HG03280 (cell line): ENCODE results near the gene UNKL.
A peak's percentile ranks its signal among the peaks of the same experiment; 100 is the strongest.

ENCODE experiments used
- ATAC-seq: cut with Tn5 transposase; IDR thresholded peaks from one replicate; pipeline ENCODE4 v1.9.1; 2021; ENCODE audit warnings: mild to moderate bottlenecking, moderate library complexity; ENCODE audit not compliant: unreplicated experiment

Gene UNKL

GRCh38 chr16:1432388-1433262, 18.1 kb upstream of the UNKL start:
- ATAC-seq: no peak

- no peak for ATAC-seq
Measured at GRCh38 chr16:1431497-1432270, 17.2 kb upstream of the UNKL start.

GRCh38 chr16:1430759-1431496, 16.4 kb upstream of the UNKL start, which contains the start of gene PERCC1:
Gene PERCC1, plus strand, starts transcription at chr16:1431078. Its CDS starts 1,516 bp downstream, at chr16:1432594.
- ATAC-seq: no peak

GRCh38 chr16:1430214-1430758, 15.8 kb upstream of the UNKL start:
- no peak for ATAC-seq

GRCh38 chr16:1429631-1430030, 15.1 kb upstream of the UNKL start:
- no peak for ATAC-seq

GRCh38 chr16:1429012-1429411, 14.5 kb upstream of the UNKL start:
- ATAC-seq: no peak

- ATAC-seq: no peak
Measured at GRCh38 chr16:1428511-1428910, 14.0 kb upstream of the UNKL start.

- ATAC-seq: no peak
Measured at GRCh38 chr16:1427473-1428461, 13.3 kb upstream of the UNKL start.

- ATAC-seq: no peak
Measured at GRCh38 chr16:1426734-1427471, 12.4 kb upstream of the UNKL start.

- no peak for ATAC-seq
Measured at GRCh38 chr16:1425616-1426370, 11.3 kb upstream of the UNKL start.

GRCh38 chr16:1424028-1424427, 9.5 kb upstream of the UNKL start:
- no peak for ATAC-seq

GRCh38 chr16:1422076-1422475, 7.6 kb upstream of the UNKL start:
- no peak for ATAC-seq

GRCh38 chr16:1420111-1420539, 5.6 kb upstream of the UNKL start:
- ATAC-seq: no peak

GRCh38 chr16:1416521-1416941, 2.0 kb upstream of the UNKL start:
- ATAC-seq: no peak

GRCh38 chr16:1413684-1414531, 596 bp downstream of the UNKL start:
- peak; percentile 35 for ATAC-seq

GRCh38 chr16:1412847-1413246, 1.7 kb downstream of the UNKL start:
- ATAC-seq: no peak

GRCh38 chr16:1408171-1408837, 6.2 kb downstream of the UNKL start:
- ATAC-seq: peak; percentile 81
